PC-3 (cell line): Measurements from ENCODE around the gene SARDH. TPM values are rescaled to one million over a fixed set of nuclear protein-coding genes. Genes with fewer than 3 reads are reported as not detected.

Experiments
- ATAC-seq: fragments of 200-7000 bp; cut with Tn5 transposase; 2 replicates; pipeline ENCODE4 v1.9.1; 2020; ENCODE audit warnings: mild to moderate bottlenecking, moderate library complexity
- BruUV-seq: library from RNA; stranded (reverse); fragments of 400-500 nt; replicated peaks from 2 replicates; lab custom pipeline; 2021; lab: Mats Ljungman, UMichigan
- CTCF ChIA-PET: fragments of 300-600 bp; sonication (Branson Sonifier 250); formaldehyde crosslinking; loops from one replicate; lab custom pipeline; 2022; ENCODE audit warnings: antibody characterized with exemption; lab: Charles Lee
- POLR2A ChIA-PET: fragments of 300-600 bp; sonication (Branson Sonifier 250); formaldehyde crosslinking; loops from one replicate; lab custom pipeline; 2022; ENCODE audit warnings: antibody characterized with exemption; ENCODE audit not compliant: unreplicated experiment; lab: Charles Lee
- DNase-seq: peaks from one replicate; pipeline ENCODE4 v3.0.0-alpha.2; 2015
- H2AFZ ChIP-seq: fragments of 300-600 bp; sonication (generic); 2 replicates; pipeline ENCODE4 v1.6.0; 2016; ENCODE audit warnings: antibody characterized with exemption, low read length
- H3F3A ChIP-seq: fragments of 300-600 bp; sonication (generic); one replicate; pipeline ENCODE4 v1.6.0; 2017; ENCODE audit warnings: antibody characterized with exemption, low read length, control low read depth, mild to moderate bottlenecking; ENCODE audit not compliant: unreplicated experiment
- H3K27ac ChIP-seq: fragments of 300-600 bp; sonication (generic); 2 replicates; pipeline ENCODE4 v1.5.1; 2016; ENCODE audit warnings: mild to moderate bottlenecking, low read length
- H3K27me3 ChIP-seq: fragments of 300-600 bp; sonication (generic); 2 replicates; pipeline ENCODE4 v1.6.1; 2016; ENCODE audit warnings: low read length, mixed read lengths
- H3K36me3 ChIP-seq: fragments of 300-600 bp; sonication (generic); 2 replicates; pipeline ENCODE4 v1.6.1; 2016; ENCODE audit warnings: low read depth, mixed run types, low read length, mixed read lengths
- H3K4me1 ChIP-seq: fragments of 300-600 bp; sonication (generic); 2 replicates; pipeline ENCODE4 v1.5.1; 2016; ENCODE audit warnings: low read length; ENCODE audit not compliant: insufficient read depth
- H3K4me2 ChIP-seq: fragments of 300-600 bp; sonication (generic); 2 replicates; pipeline ENCODE4 v1.6.0; 2016; ENCODE audit warnings: low read length
- H3K4me3 ChIP-seq: fragments of 300-600 bp; sonication (generic); 2 replicates; pipeline ENCODE4 v1.5.1; 2016; ENCODE audit warnings: mild to moderate bottlenecking, low read length, mixed read lengths
- H3K79me2 ChIP-seq: fragments of 300-600 bp; sonication (generic); 2 replicates; pipeline ENCODE4 v1.6.1; 2017; ENCODE audit warnings: low read length, mixed read lengths
- H3K9ac ChIP-seq: fragments of 300-600 bp; sonication (generic); 2 replicates; pipeline ENCODE4 v1.6.0; 2016; ENCODE audit warnings: mild to moderate bottlenecking, low read length
- H3K9me2 ChIP-seq: fragments of 300-600 bp; sonication (generic); replicated peaks from 2 replicates; pipeline ENCODE4 v1.6.1; 2016; ENCODE audit warnings: mixed run types, low read length, mixed read lengths
- H3K9me3 ChIP-seq: fragments of 300-600 bp; sonication (generic); 2 replicates; pipeline ENCODE4 v1.6.1; 2016; ENCODE audit warnings: low read length, mixed read lengths
- H4K20me1 ChIP-seq: fragments of 300-600 bp; sonication (generic); 2 replicates; pipeline ENCODE4 v1.6.1; 2016; ENCODE audit warnings: low read length, mixed read lengths
- EZH2 ChIP-seq: fragments of 300-600 bp; sonication (generic); IDR thresholded peaks from one replicate; pipeline ENCODE4 v1.6.1; 2017; ENCODE audit warnings: antibody characterized with exemption, mild to moderate bottlenecking, low read length; ENCODE audit not compliant: unreplicated experiment
- EZH2phosphoT487 ChIP-seq: fragments of 300-600 bp; sonication (generic); IDR thresholded peaks from 2 replicates; pipeline ENCODE4 v1.6.1; 2018; ENCODE audit warnings: mild to moderate bottlenecking, antibody characterized with exemption, low read length, borderline replicate concordance
- intact Hi-C: fragments of 100-400 bp; cut with micrococcal nuclease; formaldehyde crosslinking; loops from 2 replicates; pipeline ENCODE4 v1.9.0; 2023
- total RNA-seq: library from RNA; depleted of rRNA; stranded (reverse); fragments of >200 nt; gene quantifications from 2 replicates; pipeline ENCODE4 v1.2.3, GENCODE V29; 2014
- TF ChIP-seq, protein P1 (sequence below): fragments of 300-600 bp; sonication (generic); conservative IDR thresholded peaks from 2 replicates; pipeline ENCODE4 v1.5.1; 2017; ENCODE audit warnings: antibody characterized with exemption, low read depth, mild to moderate bottlenecking, low read length

SARDH gene
- total RNA-seq, 1 experiment from 2014 or later = 3.4 TPM

DNA sequence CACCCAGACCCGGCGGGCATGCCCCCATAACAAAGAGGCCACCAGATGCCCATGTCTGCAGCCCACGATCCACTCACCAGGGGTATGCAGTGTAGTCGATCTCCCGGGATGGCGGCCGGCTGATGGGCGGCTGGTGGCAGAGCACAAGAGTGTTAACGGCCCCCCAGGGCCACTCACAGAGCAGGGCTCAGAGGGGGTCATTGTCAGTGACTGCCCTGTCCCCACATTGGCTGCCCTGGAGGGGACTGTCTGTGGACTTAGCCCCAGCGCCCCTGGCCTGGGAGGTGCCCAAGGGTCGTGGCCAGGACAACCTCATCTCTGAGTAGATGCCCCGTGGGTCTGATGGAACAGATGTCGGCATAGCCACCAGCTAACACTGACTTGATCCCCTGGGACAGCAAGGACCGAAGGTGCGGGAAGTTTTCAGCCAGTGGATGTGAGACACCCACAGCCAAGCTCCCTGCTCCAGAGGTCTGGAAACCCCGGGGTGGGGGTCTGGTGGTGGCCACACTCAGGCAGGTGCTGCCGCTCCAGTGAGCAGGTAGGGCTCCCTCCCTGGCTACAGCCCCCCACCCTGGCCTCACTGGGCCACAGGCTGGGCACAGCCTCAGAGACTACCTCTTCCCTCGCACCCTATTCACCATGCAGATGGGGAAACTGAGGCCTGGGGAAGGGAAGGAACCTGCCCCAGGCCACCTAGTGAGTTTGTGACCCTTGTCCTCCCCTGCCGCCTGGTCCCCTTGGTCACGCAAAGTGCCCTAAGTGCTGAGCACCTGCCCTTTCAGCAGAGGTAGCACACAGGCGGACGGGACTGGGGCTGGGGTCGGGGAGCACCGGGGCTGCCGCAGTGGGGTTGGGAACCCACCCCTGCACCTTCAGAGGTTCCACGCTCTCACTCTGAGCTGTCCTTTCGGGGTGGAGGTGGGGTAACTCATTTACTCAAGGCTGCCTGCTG lies 38.1 kb upstream of the SARDH start:
- ATAC-seq (no peak), DNase-seq (no peak)
- H3K27me3 ChIP-seq = no peaks in the 10 kb centered on the region

DNA sequence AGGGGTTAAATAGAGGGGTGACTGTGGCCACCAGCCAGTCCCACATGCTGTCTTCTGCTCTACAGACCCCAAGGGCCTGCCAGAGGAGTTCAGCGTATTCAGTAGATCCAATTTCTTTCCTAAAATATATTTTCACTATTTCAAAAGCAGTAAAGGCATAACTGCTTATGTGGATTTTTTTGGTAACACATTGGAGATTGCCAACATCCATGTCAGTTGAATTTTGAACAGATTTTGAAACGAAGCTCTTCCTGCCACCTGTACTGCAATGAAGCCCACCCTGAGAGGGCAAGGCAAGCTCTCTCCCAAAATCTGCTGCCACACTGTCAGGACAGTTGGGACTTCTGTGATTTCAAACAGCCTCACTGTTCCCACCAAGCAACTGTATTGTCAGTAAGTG lies 37.1 kb upstream of the SARDH start:
- intact Hi-C loops = no loop called here
- Histone ChIP-seq H3K79me2 (no peaks in the 10 kb centered on the region), H3K4me3 (no peak overlapping the region), H3K4me1 (no peaks in the 10 kb centered on the region), H3K4me2 (no peak overlapping the region), H3F3A (no peaks in the 10 kb centered on the region), H3K36me3 (no peaks in the 10 kb centered on the region), H3K27ac (no peak overlapping the region), H3K9me3 (no peaks in the 10 kb centered on the region), H4K20me1 (no peaks in the 10 kb centered on the region), H3K27me3 (no peaks in the 10 kb centered on the region), H2AFZ (no peak overlapping the region), H3K9ac (no peak overlapping the region), H3K9me2 (no peaks in the 10 kb centered on the region)
- ATAC-seq (no peak), DNase-seq (no peak)
- ChIA-PET POLR2A (no interaction called here), CTCF (no interaction called here)
- no peak for TF ChIP-seq EZH2phosphoT487
- TF ChIP-seq EZH2 = no peak
- TF ChIP-seq, protein P1, sequence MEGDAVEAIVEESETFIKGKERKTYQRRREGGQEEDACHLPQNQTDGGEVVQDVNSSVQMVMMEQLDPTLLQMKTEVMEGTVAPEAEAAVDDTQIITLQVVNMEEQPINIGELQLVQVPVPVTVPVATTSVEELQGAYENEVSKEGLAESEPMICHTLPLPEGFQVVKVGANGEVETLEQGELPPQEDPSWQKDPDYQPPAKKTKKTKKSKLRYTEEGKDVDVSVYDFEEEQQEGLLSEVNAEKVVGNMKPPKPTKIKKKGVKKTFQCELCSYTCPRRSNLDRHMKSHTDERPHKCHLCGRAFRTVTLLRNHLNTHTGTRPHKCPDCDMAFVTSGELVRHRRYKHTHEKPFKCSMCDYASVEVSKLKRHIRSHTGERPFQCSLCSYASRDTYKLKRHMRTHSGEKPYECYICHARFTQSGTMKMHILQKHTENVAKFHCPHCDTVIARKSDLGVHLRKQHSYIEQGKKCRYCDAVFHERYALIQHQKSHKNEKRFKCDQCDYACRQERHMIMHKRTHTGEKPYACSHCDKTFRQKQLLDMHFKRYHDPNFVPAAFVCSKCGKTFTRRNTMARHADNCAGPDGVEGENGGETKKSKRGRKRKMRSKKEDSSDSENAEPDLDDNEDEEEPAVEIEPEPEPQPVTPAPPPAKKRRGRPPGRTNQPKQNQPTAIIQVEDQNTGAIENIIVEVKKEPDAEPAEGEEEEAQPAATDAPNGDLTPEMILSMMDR = no peak
- no TSS peak for BruUV-seq

More for the DNA sequence above, 38.1 kb upstream of the SARDH start:
- Histone ChIP-seq H4K20me1 (no peaks in the 10 kb centered on the region), H3K4me1 (no peaks in the 10 kb centered on the region), H2AFZ (no peak overlapping the region), H3F3A (no peaks in the 10 kb centered on the region), H3K9ac (no peak overlapping the region), H3K9me2 (no peaks in the 10 kb centered on the region), H3K4me2 (no peak overlapping the region), H3K36me3 (no peaks in the 10 kb centered on the region), H3K9me3 (no peaks in the 10 kb centered on the region), H3K4me3 (no peak overlapping the region), H3K27ac (no peak overlapping the region), H3K79me2 (no peaks in the 10 kb centered on the region)
- ChIA-PET CTCF (no interaction called here), POLR2A (no interaction called here)
- TF ChIP-seq EZH2 (no peak), EZH2phosphoT487 (no peak)
- TF ChIP-seq, protein P1 = no peak
- BruUV-seq = no TSS peak
- intact Hi-C loops = no loop called here

DNA sequence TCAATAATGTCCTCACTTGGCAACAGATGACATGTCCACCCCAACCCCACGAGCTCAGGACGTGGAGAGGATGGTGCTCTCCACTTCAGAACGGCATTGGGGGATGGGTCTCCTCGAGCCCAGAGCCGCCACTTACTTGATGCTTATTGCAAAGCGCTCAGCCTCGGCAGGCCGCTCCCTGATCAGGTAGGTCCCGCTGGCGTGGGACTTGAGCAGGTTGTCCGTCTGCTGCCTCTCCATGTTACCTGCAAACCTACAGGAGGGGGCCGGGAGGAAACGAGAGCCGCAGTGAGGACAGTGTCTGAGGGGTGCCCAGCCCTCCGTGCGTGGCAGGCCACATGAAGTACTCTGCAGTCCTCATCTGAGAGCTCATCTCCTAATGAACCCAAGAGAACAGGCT lies 36.6 kb upstream of the SARDH start:
- POLR2A ChIA-PET = no interaction called here
- Histone ChIP-seq H3K27ac (no peak overlapping the region), H3K4me3 (no peak overlapping the region), H3K9me2 (no peaks in the 10 kb centered on the region), H2AFZ (no peak overlapping the region), H3K4me1 (no peaks in the 10 kb centered on the region), H3K9ac (no peak overlapping the region), H3K4me2 (no peak overlapping the region), H3K27me3 (no peaks in the 10 kb centered on the region), H3K9me3 (no peaks in the 10 kb centered on the region), H4K20me1 (no peaks in the 10 kb centered on the region), H3F3A (no peaks in the 10 kb centered on the region), H3K36me3 (no peaks in the 10 kb centered on the region), H3K79me2 (no peaks in the 10 kb centered on the region)
- intact Hi-C loops = no loop called here
- no peak for DNase-seq
- BruUV-seq = no TSS peak
- no peak for ATAC-seq
- CTCF ChIA-PET = no interaction called here
- TF ChIP-seq EZH2 (no peak), EZH2phosphoT487 (no peak)
- TF ChIP-seq, protein P1 = no peak
